Loucy (cell line): ENCODE results near the gene GIT2.

Experiments
- EZH2phosphoT487 ChIP-seq: fragments of 200-600 bp; IDR thresholded peaks from 2 replicates; pipeline ENCODE4 v1.6.1; 2018; ENCODE audit warnings: antibody characterized with exemption, mild to moderate bottlenecking, moderate library complexity, borderline replicate concordance
- TF ChIP-seq, protein P1 (sequence below): fragments of 200-600 bp; sonication (generic); conservative IDR thresholded peaks from 2 replicates; pipeline ENCODE4 v1.5.1; 2014; ENCODE audit warnings: mild to moderate bottlenecking, antibody characterized with exemption, low read length

DNA sequence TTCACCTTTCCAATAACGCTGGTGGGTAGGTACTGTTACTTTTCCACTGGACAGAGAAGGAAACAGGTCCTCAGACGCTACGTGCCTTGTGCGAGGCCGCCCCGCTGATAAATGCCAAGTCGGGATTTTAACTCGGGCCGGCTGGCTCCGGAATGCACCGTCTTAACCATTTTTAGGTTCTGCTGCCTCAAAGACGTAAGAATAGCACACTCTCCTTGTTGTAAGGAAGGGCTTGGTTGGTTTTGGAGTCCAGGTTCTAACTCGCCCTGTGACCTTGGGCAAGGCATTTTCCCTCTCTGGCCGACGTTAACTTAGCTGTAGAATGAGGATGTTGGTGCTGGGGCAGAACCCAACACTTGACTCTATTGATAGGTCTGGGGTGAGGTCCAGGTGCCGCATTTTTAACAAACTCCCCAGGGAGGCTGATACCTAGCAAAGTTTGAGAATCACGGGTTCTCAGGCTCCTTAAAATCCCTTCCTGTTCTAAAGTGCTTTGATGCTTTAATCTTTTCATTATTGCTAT lies 3.9 kb upstream of the GIT2 start:
- TF ChIP-seq, protein P1, sequence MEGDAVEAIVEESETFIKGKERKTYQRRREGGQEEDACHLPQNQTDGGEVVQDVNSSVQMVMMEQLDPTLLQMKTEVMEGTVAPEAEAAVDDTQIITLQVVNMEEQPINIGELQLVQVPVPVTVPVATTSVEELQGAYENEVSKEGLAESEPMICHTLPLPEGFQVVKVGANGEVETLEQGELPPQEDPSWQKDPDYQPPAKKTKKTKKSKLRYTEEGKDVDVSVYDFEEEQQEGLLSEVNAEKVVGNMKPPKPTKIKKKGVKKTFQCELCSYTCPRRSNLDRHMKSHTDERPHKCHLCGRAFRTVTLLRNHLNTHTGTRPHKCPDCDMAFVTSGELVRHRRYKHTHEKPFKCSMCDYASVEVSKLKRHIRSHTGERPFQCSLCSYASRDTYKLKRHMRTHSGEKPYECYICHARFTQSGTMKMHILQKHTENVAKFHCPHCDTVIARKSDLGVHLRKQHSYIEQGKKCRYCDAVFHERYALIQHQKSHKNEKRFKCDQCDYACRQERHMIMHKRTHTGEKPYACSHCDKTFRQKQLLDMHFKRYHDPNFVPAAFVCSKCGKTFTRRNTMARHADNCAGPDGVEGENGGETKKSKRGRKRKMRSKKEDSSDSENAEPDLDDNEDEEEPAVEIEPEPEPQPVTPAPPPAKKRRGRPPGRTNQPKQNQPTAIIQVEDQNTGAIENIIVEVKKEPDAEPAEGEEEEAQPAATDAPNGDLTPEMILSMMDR: no peak
- TF ChIP-seq EZH2phosphoT487: no peak
